Measurements from ENCODE around the gene ZIK1. TPM values are rescaled to one million over a fixed set of nuclear protein-coding genes. Genes with fewer than 3 reads are reported as not detected.

Gene ZIK1
- total and polyA plus RNA-seq, 2 donors (not counting 3 experiments of a cell fraction or from before 2014, with no cell fraction given): 0.79 to 2.4 TPM

DNA sequence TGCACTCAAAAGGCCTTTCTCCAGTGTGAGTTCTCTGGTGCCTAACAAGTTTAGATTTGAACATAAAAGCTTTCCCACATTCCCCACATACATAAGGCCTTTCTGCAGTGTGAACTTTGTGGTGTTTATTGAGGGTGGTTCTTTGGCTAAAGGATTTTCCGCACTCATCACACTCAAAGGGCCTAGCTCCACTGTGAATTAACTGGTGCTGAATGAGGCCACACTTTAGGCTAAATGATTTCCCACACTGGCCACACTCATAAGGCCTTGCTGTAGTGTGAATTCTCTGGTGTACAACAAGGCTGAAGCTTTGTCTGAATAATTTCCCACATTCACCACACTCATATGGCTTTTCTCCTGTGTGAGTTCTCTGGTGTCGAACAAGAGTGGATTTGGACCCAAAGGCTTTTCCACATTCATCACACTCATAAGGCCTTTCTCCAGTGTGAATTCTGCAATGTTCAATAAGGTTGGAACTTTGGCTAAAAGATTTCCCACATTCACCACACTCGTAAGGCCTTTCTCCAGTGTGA, 11.5 kb upstream of the ZIK1 start:
- Histone ChIP-seq H3K4me3 (replicated peaks in 1 of 3; ENCODE audit: insufficient read depth in 1 of 3, low read depth in 1 of 3, low read length in 3 of 3) (no peak overlapping the region), H3K79me2 (ENCODE audit: control insufficient read depth, insufficient read depth, low read length) (peaks cover under 1% of the 10 kb centered on the region), H3K9me1 (replicated peaks; ENCODE audit: control insufficient read depth, extremely low read depth, insufficient read depth, low read length) (no peaks in the 10 kb centered on the region), H2AFZ (ENCODE audit: low read depth, low read length) (no peak overlapping the region), H4K20me1 (replicated peaks; ENCODE audit: control insufficient read depth, extremely low read depth, insufficient read depth, low read length) (no peaks in the 10 kb centered on the region), H3K9me3 (replicated peaks; ENCODE audit: control insufficient read depth, insufficient read depth, low read length) (peaks cover 24% of the 10 kb centered on the region), H3K36me3 (ENCODE audit: control insufficient read depth in 2 of 2, extremely low read depth in 1 of 2, insufficient read depth in 2 of 2, low read length in 2 of 2) (peaks cover 13 to 29% of the 10 kb centered on the region in 2 experiments), H3K4me1 (ENCODE audit: control insufficient read depth, extremely low read depth, insufficient read depth, low read length) (peaks cover under 1% of the 10 kb centered on the region), H3K27me3 (ENCODE audit: control insufficient read depth in 2 of 2, insufficient read depth in 2 of 2, low read length in 2 of 2) (no peaks in the 10 kb centered on the region), H3K27ac (ENCODE audit: insufficient read depth, low read depth, low read length) (no peak overlapping the region), H3K9ac (replicated peaks; ENCODE audit: extremely low read depth, insufficient read depth, low read length) (no peak overlapping the region), H3K4me2 (ENCODE audit: insufficient read depth, low read length) (no peak overlapping the region)
- intact Hi-C loops (cut with micrococcal nuclease): no loop called here
- FAIRE-seq (no peak), DNase-seq (ENCODE audit: low read depth, low spot score) (no peak)
- BruUV-seq (replicated peaks): no TSS peak
- TF ChIP-seq JUN (IDR thresholded peaks at IDR 0.05; ENCODE audit: borderline replicate concordance, insufficient read depth, insufficient read length, low read depth) (no peak), EZH2 (IDR thresholded peaks at IDR 0.05; ENCODE audit: borderline replicate concordance, low read depth, low read length, severe bottlenecking) (no peak), POLR2AphosphoS5 (IDR thresholded peaks at IDR 0.05; ENCODE audit: insufficient read depth, low read depth, low read length) (no peak), POLR2A (IDR thresholded peaks at IDR 0.05; ENCODE audit: low read depth, low read length) (no peak)
- POLR2A ChIA-PET: no interaction called here
- CTCF ChIA-PET: no interaction called here
- dilution Hi-C loops (cut with MboI; ENCODE audit: extremely low pct_ligation_motif_present, low sequenced_read_pairs): no loop called here

DNA sequence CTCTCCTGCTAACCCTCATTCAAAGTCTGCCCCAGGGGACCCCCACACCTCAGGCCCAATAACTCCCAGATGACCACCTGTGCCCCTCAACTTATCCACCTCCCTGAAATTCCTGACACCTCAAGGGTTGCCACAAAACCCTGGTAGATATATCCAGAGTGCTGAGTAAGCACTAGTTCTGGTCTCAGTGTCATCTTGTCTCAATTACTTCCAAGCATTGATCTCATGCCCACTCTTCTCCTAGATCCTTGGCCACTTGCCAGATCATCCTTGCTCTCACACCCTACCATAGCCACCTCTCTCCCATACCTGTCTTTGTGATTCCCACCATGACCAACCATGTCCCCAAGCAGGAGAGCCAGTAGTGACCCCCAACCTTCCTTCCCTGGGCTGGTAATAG, 7.3 kb upstream of the ZIK1 start:
- Histone ChIP-seq H2AFZ (ENCODE audit: low read depth, low read length) (no peak overlapping the region), H3K9me1 (replicated peaks; ENCODE audit: control insufficient read depth, extremely low read depth, insufficient read depth, low read length) (no peaks in the 10 kb centered on the region), H3K79me2 (ENCODE audit: control insufficient read depth, insufficient read depth, low read length) (peaks cover 3% of the 10 kb centered on the region), H3K27ac (ENCODE audit: insufficient read depth, low read depth, low read length) (no peak overlapping the region), H3K9me3 (replicated peaks; ENCODE audit: control insufficient read depth, insufficient read depth, low read length) (peaks cover 21% of the 10 kb centered on the region), H3K27me3 (ENCODE audit: control insufficient read depth in 2 of 2, insufficient read depth in 2 of 2, low read length in 2 of 2) (no peaks in the 10 kb centered on the region), H4K20me1 (replicated peaks; ENCODE audit: control insufficient read depth, extremely low read depth, insufficient read depth, low read length) (no peaks in the 10 kb centered on the region), H3K4me1 (ENCODE audit: control insufficient read depth, extremely low read depth, insufficient read depth, low read length) (peaks cover 10% of the 10 kb centered on the region), H3K4me2 (ENCODE audit: insufficient read depth, low read length) (no peak overlapping the region), H3K9ac (replicated peaks; ENCODE audit: extremely low read depth, insufficient read depth, low read length) (no peak overlapping the region), H3K4me3 (replicated peaks in 1 of 3; ENCODE audit: insufficient read depth in 1 of 3, low read depth in 1 of 3, low read length in 3 of 3) (no peak overlapping the region), H3K36me3 (ENCODE audit: control insufficient read depth in 2 of 2, extremely low read depth in 1 of 2, insufficient read depth in 2 of 2, low read length in 2 of 2) (peaks cover 13 to 29% of the 10 kb centered on the region in 2 experiments)
- no peak for FAIRE-seq
- dilution Hi-C loops (cut with MboI; ENCODE audit: extremely low pct_ligation_motif_present, low sequenced_read_pairs) (no loop called here), intact Hi-C loops (cut with micrococcal nuclease) (loop anchor here (5.0 kb wide), 1 partner anchor 49 kb away; the partner anchor contains the start of gene ZNF549)
- no peak for DNase-seq (ENCODE audit: low read depth, low spot score)
- ChIA-PET POLR2A (no interaction called here), CTCF (no interaction called here)
- no TSS peak for BruUV-seq (replicated peaks)
- TF ChIP-seq POLR2A (IDR thresholded peaks at IDR 0.05; ENCODE audit: low read depth, low read length): no peak
- TF ChIP-seq MYC (IDR thresholded peaks at IDR 0.05; ENCODE audit: low read depth, low read length): no peak
- TF ChIP-seq GATA2 (IDR thresholded peaks at IDR 0.05; ENCODE audit: insufficient read depth, insufficient read length, low read depth, low read length): no peak
